GM18519 (cell line): ENCODE results near the gene ADAM22.
"Not testable (repeated sequence)": the region's sequence is repeated elsewhere in the genome, so short reads cannot be mapped to it uniquely, and the experiment has no call there.

Experiments used
- ATAC-seq: cut with Tn5 transposase; IDR thresholded peaks from one replicate; pipeline ENCODE4 v1.9.1; 2021; ENCODE audit warnings: mild to moderate bottlenecking, moderate library complexity; ENCODE audit not compliant: unreplicated experiment, low FRiP score

Gene ADAM22

DNA sequence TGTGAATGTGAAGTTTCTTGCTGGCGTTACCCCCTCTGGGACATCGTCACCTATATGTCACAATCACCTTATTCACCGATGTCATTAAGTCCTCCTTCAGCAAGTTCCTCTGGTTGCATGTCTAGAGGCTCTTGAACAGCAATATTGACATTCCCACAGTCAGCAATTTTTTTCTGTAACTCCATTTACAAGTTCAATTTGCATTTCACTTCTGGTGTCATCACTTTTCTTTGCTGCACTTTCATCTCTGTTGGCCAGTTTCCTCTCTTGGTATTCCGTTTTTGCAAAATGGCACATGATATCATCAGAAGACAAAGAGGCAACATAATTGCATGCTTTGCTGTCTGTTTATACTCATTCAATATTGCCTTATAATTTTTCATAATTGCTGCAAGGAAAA, 216.0 kb downstream of the ADAM22 start:
- no peak for ATAC-seq

DNA sequence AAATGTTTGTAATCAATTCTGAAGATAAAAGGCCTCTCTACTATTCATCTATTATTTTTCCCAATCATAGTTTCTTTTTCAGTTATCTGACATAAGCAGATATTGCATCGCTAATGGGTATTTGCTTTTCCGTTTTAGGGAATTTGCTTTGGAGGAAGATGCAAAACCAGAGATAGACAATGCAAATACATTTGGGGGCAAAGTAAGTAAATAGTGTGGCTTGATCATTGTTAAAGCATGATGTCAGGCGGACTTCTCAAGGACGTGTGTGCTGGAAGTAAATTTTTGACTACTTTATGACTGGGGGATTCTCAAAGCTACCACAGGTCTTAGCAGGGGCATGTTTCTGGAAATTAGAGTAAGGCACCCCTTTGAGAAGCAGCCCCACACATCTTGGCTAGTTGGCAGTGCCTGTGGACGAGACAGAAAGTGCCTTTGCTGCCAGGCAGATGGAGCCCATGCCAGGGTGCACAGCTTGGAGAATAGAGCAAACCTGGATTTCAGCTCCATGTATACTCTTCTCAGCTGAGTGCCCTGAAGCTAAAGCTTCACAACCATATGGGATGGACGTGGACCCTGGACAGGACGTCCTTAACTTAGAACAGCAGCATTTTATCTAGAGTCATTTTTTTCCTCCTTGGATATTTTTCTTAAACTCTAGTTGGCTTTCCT, 217.2 kb downstream of the ADAM22 start:
- ATAC-seq, result no peak

DNA sequence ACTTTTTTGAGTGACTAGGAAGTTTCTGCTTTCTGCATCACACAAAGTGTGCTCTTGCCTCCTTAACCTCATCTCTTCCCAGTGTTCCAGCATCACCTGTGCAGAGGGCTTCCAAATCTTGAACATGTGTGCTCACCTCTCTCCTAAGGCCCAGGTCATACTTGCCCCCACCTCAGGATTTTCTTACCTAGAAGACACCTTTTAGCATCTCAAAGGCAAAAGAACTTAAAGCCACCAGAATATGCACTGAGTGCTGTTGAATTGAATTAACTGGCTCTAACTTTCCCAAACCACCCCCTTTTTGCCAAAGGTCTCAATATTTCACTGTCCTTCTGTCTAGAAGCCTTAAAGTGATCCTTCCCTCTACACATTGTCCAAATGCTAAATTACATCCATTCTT, 219.3 kb downstream of the ADAM22 start:
- no peak for ATAC-seq

DNA sequence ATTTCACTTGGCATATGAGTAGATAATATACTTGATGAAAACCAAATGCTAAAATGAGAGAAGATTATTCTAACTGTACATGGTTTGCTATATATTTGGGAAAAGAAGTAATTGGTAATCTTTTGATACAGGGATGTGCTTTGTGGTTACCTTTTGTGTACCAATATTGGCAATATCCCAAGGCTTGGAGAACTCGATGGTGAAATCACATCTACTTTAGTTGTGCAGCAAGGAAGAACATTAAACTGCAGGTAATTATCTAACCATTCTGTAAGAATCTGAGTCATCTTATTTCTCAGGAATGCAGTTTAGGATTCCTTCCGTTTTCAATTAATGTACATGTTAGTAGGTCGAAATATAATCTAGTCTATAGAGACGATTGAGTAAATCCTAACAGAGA, 221.7 kb downstream of the ADAM22 start:
- no peak for ATAC-seq

DNA sequence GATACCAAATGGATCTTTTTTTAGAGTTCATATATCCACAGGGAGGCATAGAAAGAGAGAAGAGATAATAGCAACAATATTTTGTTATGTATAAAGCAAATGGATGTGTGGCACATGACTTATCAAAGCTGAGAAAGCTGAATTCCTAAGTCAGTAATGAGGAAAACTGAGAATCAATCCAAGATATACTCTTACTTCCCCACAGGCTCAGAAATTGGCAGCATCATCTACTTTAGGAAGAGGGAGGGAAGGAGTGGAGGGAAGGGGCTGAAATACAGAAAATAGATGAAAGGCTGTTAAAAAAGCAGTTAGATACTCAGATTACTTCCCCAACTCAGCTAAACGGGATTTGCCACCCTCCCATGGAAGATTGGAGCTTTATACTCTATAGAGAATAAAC, 222.3 kb downstream of the ADAM22 start:
- ATAC-seq, result no peak

DNA sequence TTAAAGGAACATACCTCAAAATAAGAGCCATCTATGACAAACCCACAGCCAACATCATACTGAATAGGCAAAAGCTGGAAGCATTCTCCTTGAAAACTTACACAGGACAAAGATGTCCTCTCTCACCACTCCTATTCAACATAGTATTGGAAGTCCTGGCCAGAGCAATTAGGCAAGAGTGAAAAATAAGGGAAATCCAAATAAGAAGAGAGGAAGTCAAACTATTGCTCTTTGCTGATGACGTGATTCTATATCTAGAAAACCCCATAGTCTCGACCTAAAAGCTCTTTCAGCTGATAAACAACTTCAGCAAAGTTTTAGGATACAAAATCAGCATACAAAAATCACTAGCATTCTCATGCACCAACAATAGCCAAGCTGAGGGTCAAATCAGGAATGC, 225.7 kb downstream of the ADAM22 start:
- ATAC-seq, result not testable (repeated sequence)

DNA sequence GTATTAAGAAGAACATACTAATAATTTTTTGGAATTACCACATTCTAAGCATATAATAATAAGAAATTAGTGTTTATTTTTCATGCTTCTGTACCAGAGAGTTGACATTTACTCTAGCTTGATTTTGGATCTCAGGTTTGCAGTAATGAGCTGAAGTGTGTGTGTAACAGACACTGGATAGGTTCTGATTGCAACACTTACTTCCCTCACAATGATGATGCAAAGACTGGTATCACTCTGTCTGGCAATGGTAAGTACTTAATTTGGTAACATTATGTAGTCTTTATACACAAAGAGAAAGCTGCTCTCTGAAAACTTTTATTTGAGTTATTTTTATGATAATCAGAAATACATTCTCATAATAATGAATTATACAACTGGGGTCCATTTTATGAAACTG, 231.6 kb downstream of the ADAM22 start:
- ATAC-seq, result no peak

DNA sequence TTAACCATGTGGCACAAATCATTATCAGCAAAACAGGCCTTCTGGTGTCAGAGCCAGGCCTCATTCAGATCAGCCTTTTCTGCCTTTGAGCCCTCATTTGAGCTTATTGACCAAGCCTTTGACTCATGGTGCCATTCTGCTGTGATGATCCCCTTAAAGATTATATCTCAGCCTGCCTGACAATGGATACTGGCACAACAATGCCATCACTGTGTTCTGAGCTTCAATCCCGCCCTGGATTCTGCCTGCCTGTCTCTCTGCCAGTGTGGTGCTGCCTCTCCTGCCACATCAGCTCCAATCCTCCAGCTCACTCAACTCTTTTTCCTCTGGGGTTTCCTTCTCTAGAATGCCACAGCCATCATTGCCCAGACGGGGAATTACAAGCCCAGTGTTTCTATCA, 233.2 kb downstream of the ADAM22 start:
- no peak for ATAC-seq

DNA sequence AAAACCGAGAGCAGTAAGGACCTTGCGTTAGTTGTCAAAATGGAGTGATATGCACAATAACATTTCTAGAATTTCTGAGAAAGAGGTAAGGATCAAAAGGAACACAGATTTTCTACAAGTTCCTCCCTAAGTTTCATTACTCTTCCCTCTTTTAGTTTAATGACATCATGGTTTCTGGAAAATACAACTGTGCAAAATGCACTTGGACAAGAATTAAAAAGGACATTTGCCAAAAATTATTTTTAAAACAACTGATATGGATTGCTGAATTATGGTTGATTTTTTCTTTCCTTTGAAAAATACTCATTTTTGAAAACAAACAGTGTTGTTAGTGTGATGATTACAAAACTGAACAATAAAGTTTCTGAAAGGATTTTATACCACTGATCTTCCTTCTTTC, 233.7 kb downstream of the ADAM22 start:
- no peak for ATAC-seq

DNA sequence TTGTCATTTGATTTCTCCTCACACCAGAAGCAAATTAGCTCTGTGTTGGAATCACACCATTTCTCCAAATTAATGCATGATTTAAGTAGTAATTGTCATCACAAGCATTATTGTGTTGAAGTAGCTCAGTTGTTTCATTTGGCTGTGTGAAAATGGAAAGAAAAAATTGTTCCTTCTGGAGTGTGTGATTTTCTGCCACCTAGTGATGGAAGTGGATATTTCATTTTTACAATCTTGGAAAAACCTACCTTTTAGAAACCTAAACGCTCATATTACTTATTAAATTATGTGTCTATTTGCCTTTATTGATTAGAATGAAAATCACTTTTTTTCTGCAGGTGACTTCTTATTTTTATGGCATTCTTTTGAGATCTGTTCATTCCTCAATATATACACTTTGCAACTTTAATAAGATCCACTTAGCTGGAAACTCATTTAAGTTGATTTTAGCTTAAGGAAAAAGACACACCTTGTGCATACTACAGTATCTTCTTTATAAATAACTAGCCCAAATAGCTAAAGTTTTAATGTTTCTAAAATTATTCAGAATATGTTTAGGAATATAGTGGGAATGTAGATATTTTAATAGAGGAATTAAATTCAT, 235.8 kb downstream of the ADAM22 start:
- no peak for ATAC-seq

DNA sequence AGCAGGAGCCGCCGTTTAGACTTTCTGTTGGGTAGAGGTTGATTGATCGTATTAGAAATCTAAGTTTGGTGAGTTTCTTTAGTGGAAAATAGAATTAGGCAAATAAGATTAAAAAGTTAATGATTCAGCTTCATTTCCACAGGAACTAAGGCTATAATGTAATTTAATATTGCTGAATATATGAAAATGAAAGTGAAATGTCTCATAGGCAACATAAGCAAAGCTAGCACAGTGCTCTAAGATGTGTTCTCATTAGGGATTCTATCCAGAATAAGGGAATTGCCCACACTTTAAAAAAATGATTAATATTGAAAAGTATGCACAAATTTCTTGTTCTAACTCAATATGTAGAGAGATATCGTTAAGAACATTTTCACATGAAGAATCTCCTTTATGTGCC, 238.8 kb downstream of the ADAM22 start:
- ATAC-seq, result no peak

DNA sequence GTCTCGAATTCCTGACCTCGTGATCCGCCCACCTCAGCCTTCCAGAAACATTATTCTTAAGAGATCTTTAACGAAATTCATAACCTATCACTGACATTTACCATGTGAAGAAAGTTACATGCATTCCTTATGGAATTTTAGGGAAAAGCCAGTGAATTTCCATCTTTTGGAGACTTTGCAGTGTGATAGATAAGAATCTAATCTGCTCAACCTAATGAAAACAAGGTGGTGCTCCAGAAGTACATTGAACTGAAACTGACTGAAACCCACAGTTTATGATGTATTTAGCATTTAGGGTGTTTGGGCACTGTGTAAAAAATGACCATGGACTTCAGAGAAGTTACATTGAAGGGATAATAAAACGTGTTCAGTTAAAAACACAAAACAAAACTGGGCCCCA, 242.1 kb downstream of the ADAM22 start:
- ATAC-seq, result no peak

DNA sequence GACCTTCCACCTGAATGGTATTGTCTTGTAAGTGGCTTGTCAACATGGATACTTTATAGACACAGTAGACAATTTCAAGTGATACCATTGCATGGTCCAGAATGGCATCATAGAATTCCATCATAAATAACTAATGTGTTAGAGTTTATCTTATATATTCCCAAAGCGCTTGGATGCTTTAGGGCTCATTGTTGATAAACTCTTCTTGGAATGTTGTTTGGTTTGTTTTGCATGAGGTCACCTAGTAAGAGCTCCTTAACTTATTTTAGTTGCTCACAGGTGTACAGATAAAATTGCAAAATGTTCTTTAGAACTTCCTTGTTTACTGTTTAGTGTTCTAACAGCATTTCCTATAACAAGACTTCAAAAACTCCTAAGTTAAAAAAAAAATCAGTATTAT, 249.0 kb downstream of the ADAM22 start:
- no peak for ATAC-seq

DNA sequence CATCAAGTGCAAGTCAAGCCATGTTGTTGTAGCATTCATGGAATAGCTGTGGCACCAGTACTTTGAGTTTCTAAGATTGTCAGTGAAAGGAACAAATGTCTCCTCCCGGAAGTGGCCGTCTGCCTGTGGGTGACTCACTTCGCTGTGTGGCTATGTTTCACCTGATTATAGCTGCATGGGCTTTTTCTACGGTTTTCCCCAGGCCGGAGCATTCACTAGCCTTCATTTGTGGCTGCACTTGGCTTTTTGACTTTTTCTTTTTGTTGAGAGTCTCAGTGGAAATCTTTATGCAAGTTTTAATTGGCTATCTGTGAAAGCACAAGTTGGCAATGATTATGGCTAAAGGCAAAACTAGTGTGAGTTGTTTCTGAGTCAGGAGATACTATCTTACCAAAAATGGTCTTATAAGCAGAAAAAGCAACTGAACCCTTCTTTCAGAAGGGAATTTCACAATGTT, 250.8 kb downstream of the ADAM22 start:
- no peak for ATAC-seq

DNA sequence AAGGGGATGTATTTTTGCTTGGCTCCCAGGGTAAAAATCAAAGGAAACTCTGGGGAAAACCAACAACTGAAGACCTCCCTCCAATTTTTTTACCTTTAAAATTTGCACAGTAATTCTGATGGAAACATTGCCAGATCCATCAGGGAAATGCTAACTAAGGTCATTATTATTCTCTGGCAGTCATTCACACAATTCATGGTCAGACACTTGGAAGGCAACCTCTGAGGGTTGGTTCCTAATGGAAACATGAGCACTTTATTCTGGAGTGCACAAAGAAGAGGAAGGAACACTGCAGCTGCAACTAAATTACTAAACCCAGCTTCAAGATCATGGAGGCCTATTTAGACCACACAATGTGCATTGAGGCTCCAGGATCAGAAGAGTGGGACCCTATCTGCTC, 251.6 kb downstream of the ADAM22 start:
- no peak for ATAC-seq

DNA sequence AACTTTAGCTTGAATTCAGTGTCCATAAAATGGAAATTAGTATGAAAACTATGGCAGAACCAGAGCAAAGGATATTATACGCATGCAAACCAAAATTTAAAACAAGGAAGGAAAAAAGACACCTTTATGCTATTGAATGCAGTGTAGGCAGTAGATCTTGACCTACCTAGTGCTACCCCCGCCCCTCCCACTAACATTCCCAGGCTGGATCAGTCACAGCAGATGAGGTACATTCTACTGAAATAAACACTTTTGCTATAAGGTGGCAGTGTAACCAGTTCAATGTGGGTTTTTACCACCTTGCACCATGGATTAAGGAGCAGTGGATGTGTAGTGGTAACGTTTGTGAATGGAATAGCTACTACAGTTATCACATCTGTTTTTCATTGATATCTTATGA, 257.9 kb downstream of the ADAM22 start:
- ATAC-seq, result no peak

DNA sequence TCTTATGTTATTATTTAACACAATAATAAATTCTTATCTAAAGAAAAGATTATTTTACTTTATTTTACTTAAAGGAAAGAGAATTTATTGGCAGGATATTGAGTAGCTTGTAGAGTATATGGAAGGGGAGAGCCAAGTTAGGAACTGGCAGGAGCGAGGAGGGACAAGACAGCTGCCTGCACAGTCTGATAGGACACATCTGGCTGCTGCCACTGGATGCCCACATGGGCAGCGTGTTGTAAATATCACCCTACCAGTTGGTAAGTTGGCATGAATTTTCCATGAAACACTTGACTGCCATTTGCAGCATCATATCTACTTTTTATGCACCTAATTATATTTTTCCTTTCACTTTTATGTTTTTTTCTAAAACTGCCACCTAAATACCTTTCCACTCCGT, 266.2 kb downstream of the ADAM22 start:
- ATAC-seq, result no peak

DNA sequence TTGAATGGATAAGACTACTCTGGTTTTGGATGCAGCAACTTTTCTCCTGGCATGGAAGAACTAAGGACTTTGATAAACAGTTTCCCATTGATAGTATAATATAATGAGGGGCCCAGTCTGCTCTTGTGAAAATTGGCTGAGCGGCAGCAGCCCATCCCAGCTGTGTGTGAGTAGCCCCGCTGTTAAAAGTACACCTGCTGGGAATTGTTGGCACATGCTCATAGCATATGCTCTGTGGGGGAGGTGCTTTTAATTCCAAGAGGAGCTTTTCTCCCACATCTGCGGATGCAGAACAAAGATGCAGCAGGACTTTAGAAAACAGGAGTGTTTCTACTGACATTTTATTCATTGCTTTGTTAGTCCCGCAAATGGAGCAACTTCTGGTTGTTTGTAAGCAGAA, 266.7 kb downstream of the ADAM22 start:
- no peak for ATAC-seq

DNA sequence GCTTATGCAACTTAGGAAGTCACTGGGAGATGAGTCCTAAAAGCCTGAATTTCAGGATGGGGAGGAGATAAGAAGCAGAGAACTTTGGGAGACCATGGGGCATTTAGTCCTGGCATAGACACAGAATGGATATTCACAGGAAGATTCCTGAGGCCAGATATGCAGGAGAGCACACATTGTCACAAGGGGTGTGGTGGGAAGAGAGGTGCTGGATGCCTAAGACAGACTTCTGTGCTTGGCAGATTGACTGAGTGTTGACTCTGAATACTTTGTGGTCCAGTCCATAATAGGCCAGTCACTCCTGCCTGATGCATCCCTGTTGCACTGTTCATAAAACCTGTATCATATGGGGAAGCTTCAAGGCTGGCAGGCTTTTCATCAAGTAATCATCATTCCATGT, 267.3 kb downstream of the ADAM22 start:
- ATAC-seq, result no peak

DNA sequence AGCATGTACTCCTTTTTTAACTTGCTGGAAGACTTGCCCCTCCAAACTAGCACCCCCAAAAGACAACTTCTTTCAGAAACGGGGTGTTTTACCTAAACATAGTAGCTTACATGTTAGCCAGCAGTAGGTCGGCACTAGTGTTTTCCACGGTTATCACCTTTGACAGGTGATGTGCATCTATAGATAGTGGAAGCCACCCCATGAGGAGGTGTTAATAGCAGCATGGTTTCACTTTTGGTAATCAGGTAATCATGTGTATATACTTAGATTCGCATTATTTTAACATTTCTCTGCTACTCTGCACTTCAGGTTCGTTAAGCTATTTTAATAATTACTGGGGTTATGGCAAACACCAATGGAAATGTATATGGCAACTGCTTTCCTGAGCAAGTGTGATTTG, 268.2 kb downstream of the ADAM22 start:
- no peak for ATAC-seq

DNA sequence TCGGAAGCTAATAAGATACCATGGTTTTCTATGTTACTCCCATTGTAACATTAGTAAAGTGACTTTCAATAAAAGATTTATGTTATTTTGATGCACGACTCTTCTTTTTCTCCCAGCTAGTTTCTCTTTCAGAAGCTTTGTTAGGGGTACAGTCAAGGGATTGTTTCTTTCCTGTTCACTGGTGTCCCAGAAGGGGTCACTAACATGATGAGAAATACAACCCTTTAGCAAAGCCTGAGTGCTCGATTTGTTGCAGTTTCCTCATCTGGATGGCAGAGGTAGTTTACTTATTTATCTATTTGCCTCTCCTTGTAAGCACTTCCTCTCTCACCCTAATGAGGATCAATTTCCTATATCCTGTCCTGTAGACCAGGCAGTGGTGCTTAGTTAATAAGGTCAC, 268.7 kb downstream of the ADAM22 start:
- ATAC-seq, result no peak

DNA sequence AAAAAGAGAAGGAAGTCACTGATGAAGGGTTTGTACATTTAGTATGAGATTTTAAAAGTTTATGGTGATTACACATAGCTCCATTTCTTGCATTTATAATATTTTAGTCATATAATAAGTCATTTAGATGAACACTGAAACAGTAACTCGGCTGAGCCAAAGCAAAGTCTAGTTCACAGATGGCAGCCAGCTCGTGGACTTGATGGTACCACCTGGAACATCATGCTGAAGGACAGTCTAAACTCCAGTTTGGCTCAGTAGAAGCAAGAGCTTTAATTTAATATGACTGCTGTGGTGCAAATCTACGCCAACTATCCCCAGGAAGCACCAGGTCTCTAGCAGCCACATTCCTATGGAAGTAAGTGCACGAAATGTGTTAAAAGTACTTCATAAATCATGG, 269.4 kb downstream of the ADAM22 start:
- ATAC-seq, result no peak
